Keratinocyte (primary cell): Measurements from ENCODE around the gene PKN2. TPM values are rescaled to one million over a fixed set of nuclear protein-coding genes. Genes with fewer than 3 reads are reported as not detected.

Source experiments
- DNase-seq: peaks from one replicate; pipeline ENCODE4 v3.0.0-alpha.2; 2011; ENCODE audit warnings: low read depth, missing footprints, low spot score
- FAIRE-seq: peaks from 2 replicates; lab custom pipeline; 2011; peaks lifted over from hg19 to GRCh38; lab: Jason Lieb, UNC
- H2AFZ ChIP-seq: 2 replicates; pipeline ENCODE4 v1.6.0; 2012; ENCODE audit warnings: low read length, control low read depth, inconsistent platforms; ENCODE audit not compliant: control insufficient read depth
- H3K27ac ChIP-seq: 2 replicates; pipeline ENCODE4 v1.5.1; 2011; ENCODE audit warnings: low read length; ENCODE audit not compliant: control insufficient read depth, insufficient read depth
- H3K27me3 ChIP-seq: 3 replicates; pipeline ENCODE4 v1.6.0; 2011; ENCODE audit warnings: low read length; ENCODE audit not compliant: control insufficient read depth, insufficient read depth; ENCODE audit errors: extremely low read depth
- H3K36me3 ChIP-seq, 2 experiments: 2 replicates in 1 of 2; 3 replicates in 1 of 2; pipeline ENCODE4 v1.5.1; 2011; ENCODE audit warnings: low read length in 2 of 2, mild to moderate bottlenecking in 1 of 2; ENCODE audit not compliant: control insufficient read depth in 2 of 2, insufficient read depth in 2 of 2; ENCODE audit errors: extremely low read depth in 1 of 2
- H3K4me1 ChIP-seq: 3 replicates; pipeline ENCODE4 v1.5.1; 2011; ENCODE audit warnings: low read length; ENCODE audit not compliant: control insufficient read depth, insufficient read depth; ENCODE audit errors: extremely low read depth
- H3K4me2 ChIP-seq: 3 replicates; pipeline ENCODE4 v1.6.0; 2011; ENCODE audit warnings: low read depth, low read length; ENCODE audit not compliant: control insufficient read depth, insufficient read depth; ENCODE audit errors: extremely low read depth
- H3K4me3 ChIP-seq, 3 experiments: fragments of 200-600 bp in 1 of 3; sonication (generic) in 1 of 3; 2 replicates in 2 of 3; 3 replicates in 1 of 3; pipeline ENCODE4 v1.5.1; 2011 to 2016; ENCODE audit warnings: low read length in 3 of 3, mild to moderate bottlenecking in 3 of 3, control low read depth in 2 of 3, inconsistent platforms in 1 of 3, low read depth in 1 of 3, mixed read lengths in 1 of 3, mixed run types in 1 of 3, moderate library complexity in 1 of 3; ENCODE audit not compliant: control insufficient read depth in 2 of 3, insufficient read depth in 2 of 3; ENCODE audit errors: extremely low read depth in 1 of 3
- H3K79me2 ChIP-seq: 2 replicates; pipeline ENCODE4 v1.6.0; 2012; ENCODE audit warnings: low read length; ENCODE audit not compliant: control insufficient read depth, insufficient read depth
- H3K9ac ChIP-seq: 3 replicates; pipeline ENCODE4 v1.6.0; 2011; ENCODE audit warnings: low read length; ENCODE audit not compliant: control insufficient read depth, insufficient read depth; ENCODE audit errors: extremely low read depth
- H3K9me1 ChIP-seq: 3 replicates; pipeline ENCODE4 v1.6.0; 2011; ENCODE audit warnings: low read length; ENCODE audit not compliant: control insufficient read depth, insufficient read depth; ENCODE audit errors: extremely low read depth
- H3K9me3 ChIP-seq: 2 replicates; pipeline ENCODE4 v1.5.1; 2012; ENCODE audit warnings: low read depth, low read length; ENCODE audit not compliant: control insufficient read depth
- H4K20me1 ChIP-seq: 3 replicates; pipeline ENCODE4 v1.6.0; 2011; ENCODE audit warnings: low read length; ENCODE audit not compliant: control insufficient read depth, insufficient read depth; ENCODE audit errors: extremely low read depth
- EZH2 ChIP-seq: IDR thresholded peaks from one replicate; pipeline ENCODE4 v1.6.1; 2012; ENCODE audit warnings: inconsistent platforms, mild to moderate bottlenecking, low read length, moderate library complexity
- dilution Hi-C: fragments of 300-500 bp; cut with MboI; formaldehyde crosslinking; loops from one replicate; pipeline ENCODE4 v1.7.0; 2020; ENCODE audit warnings: low sequenced_read_pairs; ENCODE audit not compliant: extremely low pct_ligation_motif_present
- polyA plus RNA-seq, 5 experiments: library from polyadenylated mRNA; depleted of rRNA in 3 of 5; stranded (reverse) in 3 of 5; stranded (forward) in 1 of 5; unstranded in 1 of 5; fragments of >200 nt; gene quantifications; 1 replicate in 1 of 5; 2 replicates in 3 of 5; 3 replicates in 1 of 5; pipeline versions ENCODE4 v1.2.1 to v1.2.3, GENCODE V29; 2011 to 2012; ENCODE audit warnings: missing spikeins in 2 of 5, low read depth in 1 of 5, low replicate concordance in 1 of 5
- TF ChIP-seq, protein P1 (sequence below), 3 experiments: IDR thresholded peaks in 1 of 3; conservative IDR thresholded peaks in 1 of 3; optimal IDR thresholded peaks in 1 of 3; 2 replicates in 2 of 3; 3 replicates in 1 of 3; pipeline versions ENCODE3 to v1.5.1; 2011; ENCODE audit warnings: low read length in 3 of 3, mild to moderate bottlenecking in 3 of 3, moderate library complexity in 2 of 3, control low read depth in 1 of 3, inconsistent platforms in 1 of 3; ENCODE audit not compliant: insufficient read depth in 2 of 3; ENCODE audit errors: extremely low read depth in 1 of 3

PKN2 gene
- polyA plus RNA-seq, 1 donor (not counting 4 experiments of a cell fraction or from before 2014, with no cell fraction given), result 30.8 TPM

DNA sequence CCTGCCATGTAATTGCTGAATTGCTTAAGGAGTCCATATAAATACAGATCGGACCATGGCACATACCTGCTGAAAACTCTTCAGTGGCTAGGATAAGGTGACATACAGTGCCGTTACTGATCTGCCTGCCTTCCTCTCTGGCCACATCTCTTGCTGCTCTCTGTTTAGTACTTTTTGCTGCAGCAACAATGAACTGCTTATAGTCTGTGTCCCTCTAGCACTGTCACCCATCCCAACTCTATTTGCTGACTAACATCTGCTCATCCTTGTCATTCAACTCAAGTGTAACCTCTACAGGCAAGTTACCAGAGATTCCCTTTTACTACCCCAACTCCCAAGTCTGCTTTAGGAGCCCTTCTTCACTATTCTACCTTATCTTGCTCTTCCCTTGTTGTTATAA lies 141.6 kb downstream of the PKN2 start:
- H3K4me1 ChIP-seq, result no peaks in the 10 kb centered on the region
- H3K9me3 ChIP-seq, result no peaks in the 10 kb centered on the region
- H3K79me2 ChIP-seq, result no peaks in the 10 kb centered on the region
- TF ChIP-seq EZH2, result no peak
- TF ChIP-seq, protein P1, sequence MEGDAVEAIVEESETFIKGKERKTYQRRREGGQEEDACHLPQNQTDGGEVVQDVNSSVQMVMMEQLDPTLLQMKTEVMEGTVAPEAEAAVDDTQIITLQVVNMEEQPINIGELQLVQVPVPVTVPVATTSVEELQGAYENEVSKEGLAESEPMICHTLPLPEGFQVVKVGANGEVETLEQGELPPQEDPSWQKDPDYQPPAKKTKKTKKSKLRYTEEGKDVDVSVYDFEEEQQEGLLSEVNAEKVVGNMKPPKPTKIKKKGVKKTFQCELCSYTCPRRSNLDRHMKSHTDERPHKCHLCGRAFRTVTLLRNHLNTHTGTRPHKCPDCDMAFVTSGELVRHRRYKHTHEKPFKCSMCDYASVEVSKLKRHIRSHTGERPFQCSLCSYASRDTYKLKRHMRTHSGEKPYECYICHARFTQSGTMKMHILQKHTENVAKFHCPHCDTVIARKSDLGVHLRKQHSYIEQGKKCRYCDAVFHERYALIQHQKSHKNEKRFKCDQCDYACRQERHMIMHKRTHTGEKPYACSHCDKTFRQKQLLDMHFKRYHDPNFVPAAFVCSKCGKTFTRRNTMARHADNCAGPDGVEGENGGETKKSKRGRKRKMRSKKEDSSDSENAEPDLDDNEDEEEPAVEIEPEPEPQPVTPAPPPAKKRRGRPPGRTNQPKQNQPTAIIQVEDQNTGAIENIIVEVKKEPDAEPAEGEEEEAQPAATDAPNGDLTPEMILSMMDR (optimal IDR thresholded peaks at IDR 0.05 in 1 of 3, IDR thresholded peaks at IDR 0.05 in 1 of 3, conservative IDR thresholded peaks at IDR 0.05 in 1 of 3; ENCODE audit: extremely low read depth in 1 of 3, insufficient read depth in 2 of 3, low read length in 3 of 3), result no peak
- FAIRE-seq (no peak), DNase-seq (no peak)
- H3K27ac ChIP-seq, result no peak overlapping the region
- no peak overlapping the region for H3K4me2 ChIP-seq
- no peak overlapping the region for H3K9ac ChIP-seq
- H3K4me3 ChIP-seq, result no peak overlapping the region
- no peaks in the 10 kb centered on the region for H3K9me1 ChIP-seq
- dilution Hi-C loops, result no loop called here
- no peaks in the 10 kb centered on the region for H3K27me3 ChIP-seq
- H2AFZ ChIP-seq, result no peak overlapping the region
- no peaks in the 10 kb centered on the region for H4K20me1 ChIP-seq
- H3K36me3 ChIP-seq, result peaks cover 2 to 8% of the 10 kb centered on the region in 2 experiments

DNA sequence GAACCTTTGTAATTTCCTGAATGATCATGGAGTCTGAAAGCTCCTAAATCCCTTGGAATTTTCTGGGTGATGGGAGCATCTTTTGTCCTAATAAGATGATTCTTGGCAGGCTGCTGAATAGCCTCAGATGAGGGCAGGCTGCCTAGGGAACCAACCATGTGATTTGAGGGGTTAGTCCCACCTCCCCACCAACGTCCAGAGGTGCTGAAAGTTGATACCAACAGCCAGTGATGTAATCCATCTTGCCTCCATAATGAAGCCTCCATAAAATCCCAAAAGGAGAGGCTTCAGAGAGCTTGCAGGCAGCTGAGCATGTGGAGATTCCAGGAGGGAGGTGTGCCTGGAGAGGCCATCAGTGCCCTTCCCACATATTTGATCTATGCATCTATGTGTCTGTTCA lies 163.6 kb downstream of the PKN2 start:
- Histone ChIP-seq H3K27ac (no peak overlapping the region), H3K4me2 (no peak overlapping the region), H2AFZ (no peak overlapping the region), H3K9ac (no peak overlapping the region), H3K9me3 (no peaks in the 10 kb centered on the region), H3K79me2 (no peaks in the 10 kb centered on the region), H3K27me3 (no peaks in the 10 kb centered on the region), H3K36me3 (peaks cover 3 to 4% of the 10 kb centered on the region in 2 experiments), H3K9me1 (no peaks in the 10 kb centered on the region), H4K20me1 (no peaks in the 10 kb centered on the region), H3K4me1 (no peaks in the 10 kb centered on the region), H3K4me3 (no peak overlapping the region)
- TF ChIP-seq, protein P1 (optimal IDR thresholded peaks at IDR 0.05 in 1 of 3, IDR thresholded peaks at IDR 0.05 in 1 of 3, conservative IDR thresholded peaks at IDR 0.05 in 1 of 3; ENCODE audit: extremely low read depth in 1 of 3, insufficient read depth in 2 of 3, low read length in 3 of 3), result no peak
- no peak for TF ChIP-seq EZH2
- DNase-seq (no peak), FAIRE-seq (no peak)
- dilution Hi-C loops, result no loop called here
